Ishikawa (cell line): ENCODE results near the gene CHN2.

Source experiments
- CEBPB ChIP-seq: IDR thresholded peaks from 2 replicates; pipeline ENCODE4 v1.6.1; 2012
- CREB1 ChIP-seq: IDR thresholded peaks from 2 replicates; pipeline ENCODE4 v1.6.1; 2012; ENCODE audit warnings: low read depth
- EGR1 ChIP-seq: IDR thresholded peaks from 2 replicates; pipeline ENCODE4 v1.6.1; 2012
- EP300 ChIP-seq: IDR thresholded peaks from 2 replicates; pipeline ENCODE4 v1.6.1; 2012; ENCODE audit warnings: borderline replicate concordance
- FOXM1 ChIP-seq: IDR thresholded peaks from 2 replicates; pipeline ENCODE4 v1.6.1; 2012; ENCODE audit warnings: low read depth, borderline replicate concordance
- MAX ChIP-seq: IDR thresholded peaks from 2 replicates; pipeline ENCODE4 v1.6.1; 2012
- NFIC ChIP-seq: IDR thresholded peaks from 2 replicates; pipeline ENCODE4 v1.6.1; 2012
- RAD21 ChIP-seq: IDR thresholded peaks from 2 replicates; pipeline ENCODE4 v1.6.1; 2012; ENCODE audit warnings: low read depth
- TAF1 ChIP-seq: IDR thresholded peaks from 2 replicates; pipeline ENCODE4 v1.6.1; 2012; ENCODE audit warnings: low read depth, mild to moderate bottlenecking
- TCF12 ChIP-seq: IDR thresholded peaks from 2 replicates; pipeline ENCODE4 v1.6.1; 2012; ENCODE audit warnings: low read depth
- TEAD4 ChIP-seq: IDR thresholded peaks from 2 replicates; pipeline ENCODE4 v1.6.1; 2012
- YY1 ChIP-seq: IDR thresholded peaks from 2 replicates; pipeline ENCODE4 v1.6.1; 2012; ENCODE audit warnings: low read depth
- ZBTB7A ChIP-seq: IDR thresholded peaks from 2 replicates; pipeline ENCODE4 v1.6.1; 2012; ENCODE audit warnings: low read depth
- TF ChIP-seq, protein P1 (sequence below): IDR thresholded peaks from 2 replicates; pipeline ENCODE4 v1.6.1; 2012; ENCODE audit warnings: low read depth, mild to moderate bottlenecking
- TF ChIP-seq, protein P2 (sequence below): IDR thresholded peaks from 2 replicates; pipeline ENCODE4 v1.6.1; 2012

Gene CHN2

GRCh38 chr7:29449569-29450260 lies 255.1 kb downstream of the CHN2 start:
- TF ChIP-seq NFIC (no peak), TCF12 (no peak), TEAD4 (no peak), CEBPB (no peak), ZBTB7A (no peak), YY1 (no peak), EP300 (no peak), FOXM1 (no peak), CREB1 (no peak), RAD21 (no peak), EGR1 (no peak), MAX (no peak), TAF1 (no peak)
- TF ChIP-seq, protein P1, sequence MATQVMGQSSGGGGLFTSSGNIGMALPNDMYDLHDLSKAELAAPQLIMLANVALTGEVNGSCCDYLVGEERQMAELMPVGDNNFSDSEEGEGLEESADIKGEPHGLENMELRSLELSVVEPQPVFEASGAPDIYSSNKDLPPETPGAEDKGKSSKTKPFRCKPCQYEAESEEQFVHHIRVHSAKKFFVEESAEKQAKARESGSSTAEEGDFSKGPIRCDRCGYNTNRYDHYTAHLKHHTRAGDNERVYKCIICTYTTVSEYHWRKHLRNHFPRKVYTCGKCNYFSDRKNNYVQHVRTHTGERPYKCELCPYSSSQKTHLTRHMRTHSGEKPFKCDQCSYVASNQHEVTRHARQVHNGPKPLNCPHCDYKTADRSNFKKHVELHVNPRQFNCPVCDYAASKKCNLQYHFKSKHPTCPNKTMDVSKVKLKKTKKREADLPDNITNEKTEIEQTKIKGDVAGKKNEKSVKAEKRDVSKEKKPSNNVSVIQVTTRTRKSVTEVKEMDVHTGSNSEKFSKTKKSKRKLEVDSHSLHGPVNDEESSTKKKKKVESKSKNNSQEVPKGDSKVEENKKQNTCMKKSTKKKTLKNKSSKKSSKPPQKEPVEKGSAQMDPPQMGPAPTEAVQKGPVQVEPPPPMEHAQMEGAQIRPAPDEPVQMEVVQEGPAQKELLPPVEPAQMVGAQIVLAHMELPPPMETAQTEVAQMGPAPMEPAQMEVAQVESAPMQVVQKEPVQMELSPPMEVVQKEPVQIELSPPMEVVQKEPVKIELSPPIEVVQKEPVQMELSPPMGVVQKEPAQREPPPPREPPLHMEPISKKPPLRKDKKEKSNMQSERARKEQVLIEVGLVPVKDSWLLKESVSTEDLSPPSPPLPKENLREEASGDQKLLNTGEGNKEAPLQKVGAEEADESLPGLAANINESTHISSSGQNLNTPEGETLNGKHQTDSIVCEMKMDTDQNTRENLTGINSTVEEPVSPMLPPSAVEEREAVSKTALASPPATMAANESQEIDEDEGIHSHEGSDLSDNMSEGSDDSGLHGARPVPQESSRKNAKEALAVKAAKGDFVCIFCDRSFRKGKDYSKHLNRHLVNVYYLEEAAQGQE: no peak
- TF ChIP-seq, protein P2, sequence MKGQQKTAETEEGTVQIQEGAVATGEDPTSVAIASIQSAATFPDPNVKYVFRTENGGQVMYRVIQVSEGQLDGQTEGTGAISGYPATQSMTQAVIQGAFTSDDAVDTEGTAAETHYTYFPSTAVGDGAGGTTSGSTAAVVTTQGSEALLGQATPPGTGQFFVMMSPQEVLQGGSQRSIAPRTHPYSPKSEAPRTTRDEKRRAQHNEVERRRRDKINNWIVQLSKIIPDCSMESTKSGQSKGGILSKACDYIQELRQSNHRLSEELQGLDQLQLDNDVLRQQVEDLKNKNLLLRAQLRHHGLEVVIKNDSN: no peak

GRCh38 chr7:29453021-29453420 lies 258.4 kb downstream of the CHN2 start:
- TF ChIP-seq EGR1 (no peak), MAX (no peak), CREB1 (no peak), TAF1 (no peak), NFIC (no peak), CEBPB (no peak), YY1 (no peak), TCF12 (no peak), EP300 (no peak), FOXM1 (no peak)
- TF ChIP-seq, protein P2: no peak

DNA sequence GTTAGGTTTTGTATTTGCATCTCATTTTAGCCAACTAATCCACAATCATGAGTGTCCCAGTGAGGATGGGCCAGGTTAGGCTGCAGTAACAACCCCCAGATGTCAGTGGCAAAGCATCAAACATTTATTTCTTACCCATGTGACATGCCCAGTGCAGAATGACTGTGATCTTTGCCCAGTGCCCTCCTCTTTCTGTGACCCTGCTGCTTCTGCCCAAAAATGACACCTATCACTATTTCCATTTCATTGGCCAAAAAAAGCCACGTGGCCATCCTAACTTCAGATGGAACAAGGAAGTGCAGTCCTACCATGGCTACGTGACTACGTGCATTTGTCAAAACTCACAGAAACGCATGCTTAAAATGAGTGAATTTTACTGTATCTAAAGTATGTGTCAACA lies 259.9 kb downstream of the CHN2 start:
- no peak for TF ChIP-seq FOXM1
- TF ChIP-seq, protein P2: 0 out of 2 replicates have a peak, but pooled peaks have one; percentile 13
- TF ChIP-seq MAX: no peak

DNA sequence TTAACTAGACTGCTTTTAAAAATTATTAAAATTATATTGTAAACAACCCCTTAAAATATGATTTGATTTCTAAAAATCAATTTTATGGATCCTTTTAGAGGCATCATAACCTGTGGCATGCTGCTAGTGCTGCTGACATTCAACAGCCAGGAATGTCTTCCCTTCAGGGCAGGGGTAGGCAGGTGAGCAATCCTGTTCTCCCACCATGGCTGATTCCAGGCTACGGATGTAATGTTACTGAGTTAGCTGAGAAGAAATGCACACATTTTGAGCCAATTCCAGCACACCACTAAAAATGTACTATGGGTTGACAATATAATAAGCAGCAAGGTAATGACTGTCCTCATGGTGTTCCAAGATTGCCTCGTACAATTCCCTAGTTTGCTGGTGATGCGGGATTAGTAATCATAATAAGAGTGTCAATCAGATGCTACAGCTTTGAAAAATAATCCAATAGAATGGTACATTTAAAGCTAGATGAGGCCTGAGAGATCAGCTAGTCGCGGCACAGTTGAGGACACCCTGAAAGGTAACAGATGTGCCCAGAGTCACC lies 260.4 kb downstream of the CHN2 start:
- no peak for TF ChIP-seq TCF12
- no peak for TF ChIP-seq FOXM1
- TF ChIP-seq CEBPB: no peak
- no peak for TF ChIP-seq YY1
- TF ChIP-seq ZBTB7A: no peak
- TF ChIP-seq NFIC: no peak
- TF ChIP-seq, protein P1: no peak
- TF ChIP-seq EP300: no peak

DNA sequence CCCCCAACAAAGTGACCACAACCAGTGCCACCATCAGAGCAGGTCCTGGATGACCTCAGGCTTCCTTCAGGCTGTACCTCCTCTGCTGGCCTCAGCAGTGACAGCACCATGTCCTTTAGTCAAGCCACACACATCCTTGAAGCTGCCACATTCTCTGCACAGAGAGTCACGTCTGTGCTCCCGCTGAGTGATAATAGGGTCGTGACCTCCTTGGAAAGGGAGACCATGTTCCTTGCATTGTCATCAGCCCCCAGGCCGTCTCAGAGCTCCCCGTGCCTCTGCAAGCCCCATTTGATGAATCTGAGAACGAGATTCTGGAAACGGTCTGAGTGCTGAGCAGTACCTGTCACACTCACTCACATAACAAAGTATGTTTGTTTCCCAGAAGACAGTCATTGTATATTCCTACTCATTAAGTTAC lies 262.6 kb downstream of the CHN2 start:
- no peak for TF ChIP-seq MAX
- TF ChIP-seq EGR1: no peak
- TF ChIP-seq ZBTB7A: no peak
- TF ChIP-seq TCF12: no peak
- no peak for TF ChIP-seq NFIC
- TF ChIP-seq TAF1: no peak
- no peak for TF ChIP-seq CREB1
- TF ChIP-seq TEAD4: no peak
- no peak for TF ChIP-seq CEBPB
- TF ChIP-seq, protein P1: no peak
- no peak for TF ChIP-seq FOXM1
- TF ChIP-seq RAD21: no peak
- TF ChIP-seq, protein P2: no peak
- TF ChIP-seq YY1: no peak
- no peak for TF ChIP-seq EP300
